Measurements from ENCODE around the gene PDP2.
A peak's percentile ranks its signal among the peaks of the same experiment; 100 is the strongest.
"Not testable (repeated sequence)": the region's sequence is repeated elsewhere in the genome, so short reads cannot be mapped to it uniquely, and the experiment has no call there.

PDP2 gene

GRCh38 chr16:66871363-66871762, 9.0 kb upstream of the PDP2 start:
- not testable (repeated sequence) for H3K27me3 Mint-ChIP-seq; H3K36me3 Mint-ChIP-seq (ENCODE audit: low read depth); H3K9me3 Mint-ChIP-seq; H3K4me3 Mint-ChIP-seq; H3K27ac Mint-ChIP-seq
- H3K4me1 Mint-ChIP-seq (ENCODE audit: low read depth), result peaks cover 46% of the 10 kb centered on the region

- Mint-ChIP-seq H3K27ac (peak overlapping the region; percentile 38), H3K4me1 (ENCODE audit: low read depth) (peaks cover 50% of the 10 kb centered on the region), H3K36me3 (ENCODE audit: low read depth) (peaks cover 7% of the 10 kb centered on the region), H3K4me3 (no peak overlapping the region), H3K27me3 (no peaks in the 10 kb centered on the region), H3K9me3 (peaks cover 8% of the 10 kb centered on the region)
Measured at GRCh38 chr16:66871840-66872239, 8.5 kb upstream of the PDP2 start.

- Mint-ChIP-seq H3K27me3 (no peaks in the 10 kb centered on the region), H3K36me3 (ENCODE audit: low read depth) (peaks cover 7% of the 10 kb centered on the region), H3K27ac (peak overlapping the region; percentile 94), H3K4me1 (ENCODE audit: low read depth) (peaks cover 52% of the 10 kb centered on the region), H3K9me3 (peaks cover 8% of the 10 kb centered on the region), H3K4me3 (peak overlapping the region; percentile 87)
Measured at GRCh38 chr16:66872559-66872942, 7.8 kb upstream of the PDP2 start.

GRCh38 chr16:66872943-66873684, 7.2 kb upstream of the PDP2 start:
- Mint-ChIP-seq H3K36me3 (ENCODE audit: low read depth) (peaks cover 11% of the 10 kb centered on the region), H3K27ac (peak overlapping the region; percentile 94), H3K4me3 (peak overlapping the region; percentile 87), H3K27me3 (no peaks in the 10 kb centered on the region), H3K9me3 (peaks cover 11% of the 10 kb centered on the region), H3K4me1 (ENCODE audit: low read depth) (peaks cover 53% of the 10 kb centered on the region)

- Mint-ChIP-seq H3K27me3 (no peaks in the 10 kb centered on the region), H3K9me3 (peaks cover 12% of the 10 kb centered on the region), H3K27ac (peak overlapping the region; percentile 94), H3K36me3 (ENCODE audit: low read depth) (peaks cover 12% of the 10 kb centered on the region), H3K4me1 (ENCODE audit: low read depth) (peaks cover 58% of the 10 kb centered on the region), H3K4me3 (no peak overlapping the region)
Measured at GRCh38 chr16:66873685-66874055, 6.6 kb upstream of the PDP2 start.

GRCh38 chr16:66874079-66874775, 6.1 kb upstream of the PDP2 start:
- H3K36me3 Mint-ChIP-seq (ENCODE audit: low read depth), result peaks cover 12% of the 10 kb centered on the region
- H3K27me3 Mint-ChIP-seq, result no peaks in the 10 kb centered on the region
- peaks cover 12% of the 10 kb centered on the region for H3K9me3 Mint-ChIP-seq
- peak overlapping the region; percentile 43 for H3K4me3 Mint-ChIP-seq
- H3K27ac Mint-ChIP-seq, result peak overlapping the region; percentile 87
- peaks cover 62% of the 10 kb centered on the region for H3K4me1 Mint-ChIP-seq (ENCODE audit: low read depth)

GRCh38 chr16:66878067-66878466, 2.2 kb upstream of the PDP2 start:
- Mint-ChIP-seq H3K27me3 (no peaks in the 10 kb centered on the region), H3K4me1 (ENCODE audit: low read depth) (peaks cover 78% of the 10 kb centered on the region), H3K27ac (peak overlapping the region; percentile 85), H3K4me3 (peak overlapping the region; percentile 64), H3K36me3 (ENCODE audit: low read depth) (peaks cover 22% of the 10 kb centered on the region), H3K9me3 (peaks cover 12% of the 10 kb centered on the region)

GRCh38 chr16:66881014-66881417, 701 bp downstream of the PDP2 start:
- H3K27ac Mint-ChIP-seq, result peak overlapping the region; percentile 75
- H3K36me3 Mint-ChIP-seq (ENCODE audit: low read depth), result peaks cover 38% of the 10 kb centered on the region
- H3K4me1 Mint-ChIP-seq (ENCODE audit: low read depth), result peaks cover 67% of the 10 kb centered on the region
- H3K27me3 Mint-ChIP-seq, result no peaks in the 10 kb centered on the region
- H3K4me3 Mint-ChIP-seq, result peak overlapping the region; percentile 96
- H3K9me3 Mint-ChIP-seq, result peaks cover 11% of the 10 kb centered on the region

- Mint-ChIP-seq H3K4me1 (ENCODE audit: low read depth) (peaks cover 66% of the 10 kb centered on the region), H3K9me3 (peaks cover 5% of the 10 kb centered on the region), H3K27me3 (no peaks in the 10 kb centered on the region), H3K4me3 (peak overlapping the region; percentile 96), H3K27ac (no peak overlapping the region), H3K36me3 (ENCODE audit: low read depth) (peaks cover 38% of the 10 kb centered on the region)
Measured at GRCh38 chr16:66881560-66881959, 1.2 kb downstream of the PDP2 start.

- Mint-ChIP-seq H3K4me1 (ENCODE audit: low read depth) (peaks cover 69% of the 10 kb centered on the region), H3K9me3 (peaks cover 4% of the 10 kb centered on the region), H3K27me3 (no peaks in the 10 kb centered on the region), H3K27ac (no peak overlapping the region), H3K4me3 (peak overlapping the region; percentile 96), H3K36me3 (ENCODE audit: low read depth) (peaks cover 43% of the 10 kb centered on the region)
Measured at GRCh38 chr16:66881964-66882508, 1.7 kb downstream of the PDP2 start.

GRCh38 chr16:66882702-66883101, 2.4 kb downstream of the PDP2 start:
- Mint-ChIP-seq H3K27me3 (no peaks in the 10 kb centered on the region), H3K4me1 (ENCODE audit: low read depth) (peaks cover 72% of the 10 kb centered on the region), H3K27ac (no peak overlapping the region), H3K36me3 (ENCODE audit: low read depth) (peaks cover 48% of the 10 kb centered on the region), H3K9me3 (peaks cover 4% of the 10 kb centered on the region), H3K4me3 (peak overlapping the region; percentile 96)

- H3K9me3 Mint-ChIP-seq, result no peaks in the 10 kb centered on the region
- H3K36me3 Mint-ChIP-seq (ENCODE audit: low read depth), result peaks cover 60% of the 10 kb centered on the region
- H3K4me3 Mint-ChIP-seq, result no peak overlapping the region
- H3K27ac Mint-ChIP-seq, result no peak overlapping the region
- no peaks in the 10 kb centered on the region for H3K27me3 Mint-ChIP-seq
- peaks cover 58% of the 10 kb centered on the region for H3K4me1 Mint-ChIP-seq (ENCODE audit: low read depth)
Measured at GRCh38 chr16:66885491-66885890, 5.2 kb downstream of the PDP2 start.

GRCh38 chr16:66886321-66886720, 6.0 kb downstream of the PDP2 start:
- no peak overlapping the region for H3K27ac Mint-ChIP-seq
- peaks cover 58% of the 10 kb centered on the region for H3K4me1 Mint-ChIP-seq (ENCODE audit: low read depth)
- no peaks in the 10 kb centered on the region for H3K27me3 Mint-ChIP-seq
- H3K4me3 Mint-ChIP-seq, result no peak overlapping the region
- H3K36me3 Mint-ChIP-seq (ENCODE audit: low read depth), result peaks cover 64% of the 10 kb centered on the region
- H3K9me3 Mint-ChIP-seq, result no peaks in the 10 kb centered on the region

- Mint-ChIP-seq H3K4me3 (no peak overlapping the region), H3K27ac (peak overlapping the region; percentile 31), H3K27me3 (no peaks in the 10 kb centered on the region), H3K36me3 (ENCODE audit: low read depth) (peaks cover 65% of the 10 kb centered on the region), H3K9me3 (no peaks in the 10 kb centered on the region), H3K4me1 (ENCODE audit: low read depth) (peaks cover 52% of the 10 kb centered on the region)
Measured at GRCh38 chr16:66886914-66887313, 6.6 kb downstream of the PDP2 start.
